GM21360 (cell line): ENCODE measurements around the gene CTBP2.

ENCODE experiments used
- ATAC-seq: cut with Tn5 transposase; IDR thresholded peaks from one replicate; pipeline ENCODE4 v1.9.1; 2021; ENCODE audit warnings: mild to moderate bottlenecking, moderate library complexity; ENCODE audit not compliant: unreplicated experiment

CTBP2 gene

GRCh38 chr10:125049216-125049881 lies 111.0 kb downstream of the CTBP2 start:
- ATAC-seq = no peak

GRCh38 chr10:125048094-125048864 lies 112.1 kb downstream of the CTBP2 start:
- ATAC-seq = peak; percentile 98

GRCh38 chr10:125043841-125044658 lies 116.3 kb downstream of the CTBP2 start:
- no peak for ATAC-seq

GRCh38 chr10:125041856-125042506 lies 118.4 kb downstream of the CTBP2 start:
- ATAC-seq = no peak

- ATAC-seq = no peak
Measured at GRCh38 chr10:125039354-125039769, 121.0 kb downstream of the CTBP2 start.

- no peak for ATAC-seq
Measured at GRCh38 chr10:125038637-125039036, 121.7 kb downstream of the CTBP2 start.

- ATAC-seq = no peak
Measured at GRCh38 chr10:125037145-125037877, 123.1 kb downstream of the CTBP2 start.

- no peak for ATAC-seq
Measured at GRCh38 chr10:125035588-125036295, 124.6 kb downstream of the CTBP2 start.

GRCh38 chr10:125035136-125035535 lies 125.2 kb downstream of the CTBP2 start:
- ATAC-seq = no peak

- ATAC-seq = no peak
Measured at GRCh38 chr10:125034675-125035074, 125.7 kb downstream of the CTBP2 start.

GRCh38 chr10:125033146-125033924 lies 127.0 kb downstream of the CTBP2 start:
- no peak for ATAC-seq

GRCh38 chr10:125032474-125033020 lies 127.8 kb downstream of the CTBP2 start:
- ATAC-seq = no peak

GRCh38 chr10:125030567-125031197 lies 129.7 kb downstream of the CTBP2 start:
- ATAC-seq = no peak

- no peak for ATAC-seq
Measured at GRCh38 chr10:125029584-125030242, 130.7 kb downstream of the CTBP2 start.

- ATAC-seq = no peak
Measured at GRCh38 chr10:125027871-125028869, 132.2 kb downstream of the CTBP2 start.

- no peak for ATAC-seq
Measured at GRCh38 chr10:125026974-125027735, 133.2 kb downstream of the CTBP2 start.
